ENCODE results near the gene BRAT1.

Gene BRAT1

DNA sequence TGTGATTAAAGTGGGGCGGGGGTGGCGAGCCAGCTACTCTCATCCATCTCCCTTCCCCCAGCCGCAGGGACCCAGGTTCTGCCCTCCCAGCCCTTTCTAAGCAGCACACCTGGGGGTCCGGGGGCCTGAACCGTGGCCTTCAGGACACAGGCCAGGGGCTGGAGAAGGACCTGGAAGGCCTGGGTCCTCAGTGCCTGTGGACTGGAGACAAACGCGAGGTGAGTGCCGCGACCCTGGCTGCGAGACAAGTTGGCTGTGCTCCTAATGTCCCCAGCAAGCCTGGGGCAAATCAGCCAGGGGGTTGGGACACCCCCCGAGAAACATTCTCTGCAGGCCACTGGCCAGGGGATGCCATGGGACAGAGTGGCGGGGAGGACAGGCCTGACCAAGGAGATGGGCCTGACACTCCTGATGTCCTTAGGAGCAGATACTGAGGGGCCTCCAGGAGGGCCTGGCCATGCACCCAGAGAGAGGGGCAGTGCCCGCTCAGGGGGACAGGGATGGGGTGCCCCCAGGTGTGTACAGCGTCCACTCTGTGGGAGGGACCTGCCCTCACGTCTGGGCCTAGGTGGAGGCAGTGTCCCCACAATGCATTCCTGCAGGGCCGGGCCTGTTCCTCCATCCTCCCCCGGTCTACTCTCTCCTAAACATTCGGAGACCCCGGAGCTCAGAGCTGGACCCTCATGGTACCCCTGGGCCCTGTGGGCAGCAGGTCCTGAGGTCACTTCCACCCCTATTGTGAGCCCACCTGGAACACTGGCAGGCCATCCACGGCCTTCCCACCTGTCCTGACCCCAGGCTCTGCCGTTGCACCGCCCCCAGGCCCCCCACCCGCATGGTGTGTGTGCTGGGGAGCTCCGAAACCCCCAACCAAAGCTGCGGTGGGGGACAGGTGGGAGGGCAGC lies 13.1 kb downstream of the BRAT1 start:
- TF ChIP-seq, protein P1, sequence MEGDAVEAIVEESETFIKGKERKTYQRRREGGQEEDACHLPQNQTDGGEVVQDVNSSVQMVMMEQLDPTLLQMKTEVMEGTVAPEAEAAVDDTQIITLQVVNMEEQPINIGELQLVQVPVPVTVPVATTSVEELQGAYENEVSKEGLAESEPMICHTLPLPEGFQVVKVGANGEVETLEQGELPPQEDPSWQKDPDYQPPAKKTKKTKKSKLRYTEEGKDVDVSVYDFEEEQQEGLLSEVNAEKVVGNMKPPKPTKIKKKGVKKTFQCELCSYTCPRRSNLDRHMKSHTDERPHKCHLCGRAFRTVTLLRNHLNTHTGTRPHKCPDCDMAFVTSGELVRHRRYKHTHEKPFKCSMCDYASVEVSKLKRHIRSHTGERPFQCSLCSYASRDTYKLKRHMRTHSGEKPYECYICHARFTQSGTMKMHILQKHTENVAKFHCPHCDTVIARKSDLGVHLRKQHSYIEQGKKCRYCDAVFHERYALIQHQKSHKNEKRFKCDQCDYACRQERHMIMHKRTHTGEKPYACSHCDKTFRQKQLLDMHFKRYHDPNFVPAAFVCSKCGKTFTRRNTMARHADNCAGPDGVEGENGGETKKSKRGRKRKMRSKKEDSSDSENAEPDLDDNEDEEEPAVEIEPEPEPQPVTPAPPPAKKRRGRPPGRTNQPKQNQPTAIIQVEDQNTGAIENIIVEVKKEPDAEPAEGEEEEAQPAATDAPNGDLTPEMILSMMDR (IDR thresholded peaks at IDR 0.05): no peak
- H3K9me3 ChIP-seq: no peaks in the 10 kb centered on the region
- H3K36me3 ChIP-seq: peaks cover 93% of the 10 kb centered on the region
- no peaks in the 10 kb centered on the region for H3K27me3 ChIP-seq
- no peak overlapping the region for H3K4me3 ChIP-seq (ENCODE audit: low read depth in 1 of 2, low read length in 1 of 2)
- no peak overlapping the region for H3K27ac ChIP-seq
- no peaks in the 10 kb centered on the region for H3K4me1 ChIP-seq (ENCODE audit: control insufficient read depth in 1 of 2, insufficient read depth in 1 of 2, low read depth in 1 of 2, low read length in 1 of 2)

DNA sequence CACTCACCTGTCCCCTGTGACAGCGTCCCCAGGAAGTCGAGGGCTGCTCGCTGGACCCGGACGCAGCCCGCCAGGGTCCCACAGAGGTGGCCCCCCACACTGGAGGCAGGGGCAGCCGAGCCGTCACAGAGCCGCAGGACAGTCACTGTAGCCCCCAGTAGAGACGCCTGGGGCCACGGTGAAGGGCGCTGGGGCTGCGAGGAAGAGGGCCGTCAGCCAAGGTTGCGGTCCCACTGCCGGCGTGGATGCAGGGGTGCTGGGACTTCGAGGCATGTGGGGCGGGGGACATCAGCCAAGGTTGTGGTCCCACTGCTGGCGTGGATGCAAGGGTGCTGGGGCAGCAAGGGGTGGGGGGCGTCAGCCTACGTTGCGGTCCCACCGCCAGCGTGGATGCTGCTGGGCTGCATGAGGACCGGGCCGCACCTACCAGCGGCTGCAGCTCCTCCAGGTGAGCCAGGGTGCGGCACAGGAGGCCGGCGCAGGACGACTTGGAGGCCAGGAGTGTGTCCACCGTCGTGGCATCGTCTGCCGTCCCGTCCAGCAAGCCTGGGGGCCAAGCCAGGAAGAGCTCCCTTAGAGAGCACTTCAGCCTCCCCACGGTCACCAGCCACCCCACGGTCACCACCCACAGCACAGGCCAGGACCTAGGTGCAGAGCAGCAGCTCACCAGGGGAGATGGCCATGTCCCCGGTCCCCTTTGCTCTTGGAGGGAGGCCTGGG lies 13.9 kb downstream of the BRAT1 start:
- no peaks in the 10 kb centered on the region for H3K27me3 ChIP-seq
- TF ChIP-seq, protein P1 (IDR thresholded peaks at IDR 0.05): no peak
- H3K36me3 ChIP-seq: peaks cover 85% of the 10 kb centered on the region
- no peaks in the 10 kb centered on the region for H3K9me3 ChIP-seq
- H3K27ac ChIP-seq: no peak overlapping the region
- no peaks in the 10 kb centered on the region for H3K4me1 ChIP-seq (ENCODE audit: control insufficient read depth in 1 of 2, insufficient read depth in 1 of 2, low read depth in 1 of 2, low read length in 1 of 2)
- H3K4me3 ChIP-seq (ENCODE audit: low read depth in 1 of 2, low read length in 1 of 2): no peak overlapping the region

DNA sequence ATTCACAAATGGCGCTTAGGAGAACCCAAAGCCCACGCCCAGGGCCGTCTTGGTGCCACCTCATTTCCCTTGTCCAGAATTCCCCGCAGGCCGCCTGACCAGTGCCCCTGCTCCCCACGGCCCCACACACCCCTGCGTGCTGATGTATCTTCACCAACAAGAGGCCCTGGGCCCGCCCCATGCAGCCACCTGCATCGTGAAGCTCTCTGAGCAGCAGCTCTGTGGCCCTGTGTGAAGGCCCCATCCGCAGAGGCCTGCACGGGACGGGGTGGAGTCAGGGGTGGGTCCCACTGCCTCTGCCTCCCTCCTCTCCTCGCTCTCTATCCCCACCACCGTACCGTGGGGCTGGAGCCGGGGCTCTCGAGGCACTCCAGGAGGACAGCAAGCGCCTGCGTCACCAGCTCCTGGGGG lies 14.7 kb downstream of the BRAT1 start:
- H3K9me3 ChIP-seq: no peaks in the 10 kb centered on the region
- H3K27ac ChIP-seq: no peak overlapping the region
- H3K27me3 ChIP-seq: no peaks in the 10 kb centered on the region
- no peaks in the 10 kb centered on the region for H3K4me1 ChIP-seq (ENCODE audit: control insufficient read depth in 1 of 2, insufficient read depth in 1 of 2, low read depth in 1 of 2, low read length in 1 of 2)
- no peak overlapping the region for H3K4me3 ChIP-seq (ENCODE audit: low read depth in 1 of 2, low read length in 1 of 2)
- TF ChIP-seq, protein P1 (IDR thresholded peaks at IDR 0.05): no peak
- peaks cover 77% of the 10 kb centered on the region for H3K36me3 ChIP-seq

DNA sequence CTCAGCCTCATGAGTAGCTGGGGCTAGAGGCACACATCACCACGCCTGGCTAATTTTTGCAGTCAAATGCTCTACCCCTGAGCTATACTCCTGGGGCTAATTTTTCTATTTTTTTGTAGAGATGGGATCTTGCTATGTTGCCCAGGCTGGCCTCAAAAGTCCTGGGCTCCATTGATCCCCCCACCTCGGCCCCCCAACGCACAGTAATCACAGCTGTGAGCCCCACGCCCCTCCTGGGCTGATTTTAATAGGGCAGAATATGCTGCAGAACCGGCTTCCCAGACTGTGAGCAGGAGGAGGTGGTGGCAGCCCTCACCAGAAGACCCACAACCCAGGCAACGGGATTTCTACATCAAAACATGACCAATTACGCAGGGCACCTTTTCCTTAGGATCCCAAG lies 15.2 kb downstream of the BRAT1 start:
- TF ChIP-seq, protein P1 (IDR thresholded peaks at IDR 0.05): no peak
- Histone ChIP-seq H3K27me3 (no peaks in the 10 kb centered on the region), H3K4me1 (ENCODE audit: control insufficient read depth in 1 of 2, insufficient read depth in 1 of 2, low read depth in 1 of 2, low read length in 1 of 2) (no peaks in the 10 kb centered on the region), H3K9me3 (no peaks in the 10 kb centered on the region), H3K36me3 (peaks cover 74% of the 10 kb centered on the region), H3K27ac (no peak overlapping the region), H3K4me3 (ENCODE audit: low read depth in 1 of 2, low read length in 1 of 2) (no peak overlapping the region)

DNA sequence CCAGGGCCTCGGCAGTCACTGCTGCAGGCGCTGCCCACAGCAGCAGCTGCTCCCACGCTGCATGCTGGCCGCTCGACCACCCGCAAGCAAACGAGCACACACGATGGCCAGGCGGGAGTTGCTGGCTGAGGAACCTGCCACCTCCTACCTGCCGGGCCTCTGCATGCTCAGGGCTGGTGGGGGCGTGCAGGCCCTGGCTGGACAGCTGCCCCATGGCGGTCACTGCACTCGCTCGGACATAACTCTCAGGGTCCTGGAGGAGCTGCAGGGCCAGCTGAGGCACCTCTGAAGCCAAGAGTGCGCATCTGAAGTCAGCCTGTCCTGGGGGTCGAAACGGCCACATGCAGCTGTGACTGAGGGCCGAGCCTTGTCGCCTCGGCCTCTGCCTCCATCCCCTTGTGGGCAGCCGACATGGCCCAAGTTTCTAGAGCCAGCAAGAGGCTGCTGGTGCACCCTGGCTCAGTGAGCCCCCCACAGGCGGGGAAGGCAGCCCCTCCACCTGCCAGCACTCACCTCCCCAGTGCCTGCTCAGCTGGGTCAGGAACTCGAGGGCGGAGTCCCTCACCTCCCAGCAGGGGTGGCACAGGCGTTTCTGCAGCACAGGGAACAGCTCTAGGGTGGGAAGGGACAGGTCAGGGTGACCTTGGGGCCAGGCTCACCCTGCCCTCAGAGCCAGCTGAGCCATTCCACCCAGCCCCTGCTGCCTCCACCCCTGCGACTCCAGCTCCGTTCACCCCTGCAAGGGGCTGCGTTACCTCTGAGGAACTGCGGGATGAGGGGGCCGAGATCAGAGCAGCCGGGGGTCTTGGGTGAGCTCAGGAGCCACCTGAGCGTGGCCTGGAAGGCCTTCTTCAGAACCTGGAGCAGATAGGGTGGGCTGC lies 16.1 kb downstream of the BRAT1 start:
- H3K36me3 ChIP-seq: peaks cover 68% of the 10 kb centered on the region

More for the DNA sequence above, 16.1 kb downstream of the BRAT1 start:
- H3K4me3 ChIP-seq (ENCODE audit: low read depth in 1 of 2, low read length in 1 of 2): no peak overlapping the region
- H3K27ac ChIP-seq: no peak overlapping the region
- TF ChIP-seq, protein P1 (IDR thresholded peaks at IDR 0.05): no peak
- no peaks in the 10 kb centered on the region for H3K4me1 ChIP-seq (ENCODE audit: control insufficient read depth in 1 of 2, insufficient read depth in 1 of 2, low read depth in 1 of 2, low read length in 1 of 2)
- no peaks in the 10 kb centered on the region for H3K9me3 ChIP-seq
- no peaks in the 10 kb centered on the region for H3K27me3 ChIP-seq
